ENCODE data around the gene SPX.

SPX gene

GRCh38 chr12:21547437-21547836, 21.3 kb downstream of the SPX start:
- DNase-seq = no peak
- no peak overlapping the region for H3K27ac ChIP-seq (ENCODE audit: low read length, poor library complexity, severe bottlenecking)
- H4K8ac ChIP-seq (ENCODE audit: low read length) = no peak overlapping the region
- no peak overlapping the region for H2BK15ac ChIP-seq (ENCODE audit: low read depth, poor library complexity, severe bottlenecking)
- no peak overlapping the region for H2BK12ac ChIP-seq (ENCODE audit: low read length in 2 of 2)
- H3K27me3 ChIP-seq (ENCODE audit: control insufficient read depth in 1 of 2, insufficient read depth in 1 of 2, low read length in 2 of 2) = no peaks in the 10 kb centered on the region
- 100% methylated on average over 1 of the region's 1 CpG for WGBS
- no peak overlapping the region for H3K4me2 ChIP-seq (ENCODE audit: low read length, poor library complexity, severe bottlenecking)
- no peaks in the 10 kb centered on the region for H3K36me3 ChIP-seq (ENCODE audit: control insufficient read depth in 1 of 2, insufficient read depth in 2 of 2, low read depth in 1 of 2, low read length in 2 of 2)
- no peak overlapping the region for H3K18ac ChIP-seq (ENCODE audit: low read depth in 1 of 2, low read length in 2 of 2)
- H2AK5ac ChIP-seq (ENCODE audit: low read length, severe bottlenecking) = no peak overlapping the region
- no peak overlapping the region for H2BK5ac ChIP-seq (ENCODE audit: low read depth, low read length, poor library complexity, severe bottlenecking)
- H3K4me1 ChIP-seq (ENCODE audit: control insufficient read depth, insufficient read depth, low read depth, low read length) = no peaks in the 10 kb centered on the region
- H3K4ac ChIP-seq (ENCODE audit: low read depth in 1 of 2, low read length in 2 of 2) = no peak overlapping the region
- no peaks in the 10 kb centered on the region for H3K79me1 ChIP-seq (replicated peaks; ENCODE audit: low read length, poor library complexity, severe bottlenecking)
- H4K91ac ChIP-seq (ENCODE audit: low read length) = no peak overlapping the region
- H3K14ac ChIP-seq (ENCODE audit: low read length in 2 of 2) = no peak overlapping the region
- H2BK120ac ChIP-seq (ENCODE audit: low read depth, low read length) = no peak overlapping the region
- H2AFZ ChIP-seq (ENCODE audit: low read depth, low read length) = no peak overlapping the region
- H3K23ac ChIP-seq (ENCODE audit: low read length in 2 of 2) = no peak overlapping the region
- H3K4me3 ChIP-seq (ENCODE audit: insufficient read depth in 1 of 2, low read depth in 1 of 2, low read length in 2 of 2) = no peak overlapping the region
- no peak overlapping the region for H3K9ac ChIP-seq (ENCODE audit: low read length)
- H3K9me3 ChIP-seq (ENCODE audit: control insufficient read depth, low read length) = no peaks in the 10 kb centered on the region

GRCh38 chr12:21551841-21552465, 25.9 kb downstream of the SPX start:
- Histone ChIP-seq H3K4me1 (ENCODE audit: control insufficient read depth, insufficient read depth, low read depth, low read length) (no peaks in the 10 kb centered on the region), H4K91ac (ENCODE audit: low read length) (no peak overlapping the region), H2BK12ac (ENCODE audit: low read length in 2 of 2) (no peak overlapping the region), H3K4me3 (ENCODE audit: insufficient read depth in 1 of 2, low read depth in 1 of 2, low read length in 2 of 2) (no peak overlapping the region), H3K18ac (ENCODE audit: low read depth in 1 of 2, low read length in 2 of 2) (no peak overlapping the region), H3K27ac (ENCODE audit: low read length, poor library complexity, severe bottlenecking) (no peak overlapping the region), H3K36me3 (ENCODE audit: control insufficient read depth in 1 of 2, insufficient read depth in 2 of 2, low read depth in 1 of 2, low read length in 2 of 2) (no peaks in the 10 kb centered on the region), H3K4me2 (ENCODE audit: low read length, poor library complexity, severe bottlenecking) (no peak overlapping the region), H3K14ac (ENCODE audit: low read length in 2 of 2) (no peak overlapping the region), H2BK15ac (ENCODE audit: low read depth, poor library complexity, severe bottlenecking) (no peak overlapping the region), H4K8ac (ENCODE audit: low read length) (no peak overlapping the region), H2AFZ (ENCODE audit: low read depth, low read length) (no peak overlapping the region), H2BK5ac (ENCODE audit: low read depth, low read length, poor library complexity, severe bottlenecking) (no peak overlapping the region), H3K9ac (ENCODE audit: low read length) (peak overlapping the region; percentile 32), H3K79me1 (replicated peaks; ENCODE audit: low read length, poor library complexity, severe bottlenecking) (no peaks in the 10 kb centered on the region), H3K23ac (ENCODE audit: low read length in 2 of 2) (no peak overlapping the region), H2AK5ac (ENCODE audit: low read length, severe bottlenecking) (no peak overlapping the region), H2BK120ac (ENCODE audit: low read depth, low read length) (no peak overlapping the region), H3K9me3 (ENCODE audit: control insufficient read depth, low read length) (no peaks in the 10 kb centered on the region), H3K27me3 (ENCODE audit: control insufficient read depth in 1 of 2, insufficient read depth in 1 of 2, low read length in 2 of 2) (no peaks in the 10 kb centered on the region), H3K4ac (ENCODE audit: low read depth in 1 of 2, low read length in 2 of 2) (no peak overlapping the region)
- 60% methylated on average over 3 of the region's 4 CpGs for WGBS
- DNase-seq = no peak

GRCh38 chr12:21552635-21553328, 26.7 kb downstream of the SPX start:
- Histone ChIP-seq H3K9ac (ENCODE audit: low read length) (no peak overlapping the region), H2BK120ac (ENCODE audit: low read depth, low read length) (no peak overlapping the region), H3K4ac (ENCODE audit: low read depth in 1 of 2, low read length in 2 of 2) (no peak overlapping the region), H3K79me1 (replicated peaks; ENCODE audit: low read length, poor library complexity, severe bottlenecking) (no peaks in the 10 kb centered on the region), H3K14ac (ENCODE audit: low read length in 2 of 2) (no peak overlapping the region), H3K18ac (ENCODE audit: low read depth in 1 of 2, low read length in 2 of 2) (no peak overlapping the region), H4K91ac (ENCODE audit: low read length) (no peak overlapping the region), H2BK5ac (ENCODE audit: low read depth, low read length, poor library complexity, severe bottlenecking) (no peak overlapping the region), H3K4me1 (ENCODE audit: control insufficient read depth, insufficient read depth, low read depth, low read length) (no peaks in the 10 kb centered on the region), H2BK15ac (ENCODE audit: low read depth, poor library complexity, severe bottlenecking) (no peak overlapping the region), H3K27me3 (ENCODE audit: control insufficient read depth in 1 of 2, insufficient read depth in 1 of 2, low read length in 2 of 2) (no peaks in the 10 kb centered on the region), H2AK5ac (ENCODE audit: low read length, severe bottlenecking) (no peak overlapping the region), H4K8ac (ENCODE audit: low read length) (no peak overlapping the region), H3K27ac (ENCODE audit: low read length, poor library complexity, severe bottlenecking) (no peak overlapping the region), H3K9me3 (ENCODE audit: control insufficient read depth, low read length) (no peaks in the 10 kb centered on the region), H2BK12ac (ENCODE audit: low read length in 2 of 2) (no peak overlapping the region), H3K4me3 (ENCODE audit: insufficient read depth in 1 of 2, low read depth in 1 of 2, low read length in 2 of 2) (no peak overlapping the region), H3K23ac (ENCODE audit: low read length in 2 of 2) (no peak overlapping the region), H3K4me2 (ENCODE audit: low read length, poor library complexity, severe bottlenecking) (no peak overlapping the region), H3K36me3 (ENCODE audit: control insufficient read depth in 1 of 2, insufficient read depth in 2 of 2, low read depth in 1 of 2, low read length in 2 of 2) (no peaks in the 10 kb centered on the region), H2AFZ (ENCODE audit: low read depth, low read length) (no peak overlapping the region)
- DNase-seq = no peak
- WGBS = 76% methylated on average over 5 of the region's 6 CpGs

GRCh38 chr12:21553329-21553675, 27.2 kb downstream of the SPX start:
- H2BK12ac ChIP-seq (ENCODE audit: low read length in 2 of 2) = no peak overlapping the region
- no peak overlapping the region for H2AFZ ChIP-seq (ENCODE audit: low read depth, low read length)
- no peak overlapping the region for H3K23ac ChIP-seq (ENCODE audit: low read length in 2 of 2)
- H2BK120ac ChIP-seq (ENCODE audit: low read depth, low read length) = no peak overlapping the region
- no peak overlapping the region for H3K14ac ChIP-seq (ENCODE audit: low read length in 2 of 2)
- H3K4me1 ChIP-seq (ENCODE audit: control insufficient read depth, insufficient read depth, low read depth, low read length) = no peaks in the 10 kb centered on the region
- H2AK5ac ChIP-seq (ENCODE audit: low read length, severe bottlenecking) = no peak overlapping the region
- no peak overlapping the region for H4K91ac ChIP-seq (ENCODE audit: low read length)
- H3K9me3 ChIP-seq (ENCODE audit: control insufficient read depth, low read length) = no peaks in the 10 kb centered on the region
- H3K9ac ChIP-seq (ENCODE audit: low read length) = no peak overlapping the region
- H3K4me3 ChIP-seq (ENCODE audit: insufficient read depth in 1 of 2, low read depth in 1 of 2, low read length in 2 of 2) = no peak overlapping the region
- H3K27ac ChIP-seq (ENCODE audit: low read length, poor library complexity, severe bottlenecking) = no peak overlapping the region
- H4K8ac ChIP-seq (ENCODE audit: low read length) = no peak overlapping the region
- H3K4me2 ChIP-seq (ENCODE audit: low read length, poor library complexity, severe bottlenecking) = no peak overlapping the region
- H3K36me3 ChIP-seq (ENCODE audit: control insufficient read depth in 1 of 2, insufficient read depth in 2 of 2, low read depth in 1 of 2, low read length in 2 of 2) = no peaks in the 10 kb centered on the region
- H2BK15ac ChIP-seq (ENCODE audit: low read depth, poor library complexity, severe bottlenecking) = no peak overlapping the region
- H3K18ac ChIP-seq (ENCODE audit: low read depth in 1 of 2, low read length in 2 of 2) = no peak overlapping the region
- DNase-seq = no peak
- no peak overlapping the region for H3K4ac ChIP-seq (ENCODE audit: low read depth in 1 of 2, low read length in 2 of 2)
- no peak overlapping the region for H2BK5ac ChIP-seq (ENCODE audit: low read depth, low read length, poor library complexity, severe bottlenecking)
- H3K27me3 ChIP-seq (ENCODE audit: control insufficient read depth in 1 of 2, insufficient read depth in 1 of 2, low read length in 2 of 2) = no peaks in the 10 kb centered on the region
- H3K79me1 ChIP-seq (replicated peaks; ENCODE audit: low read length, poor library complexity, severe bottlenecking) = no peaks in the 10 kb centered on the region

Measured in mesenchymal stem cell (in vitro differentiated cells and primary cell).